IPS DF 4.7 (cell line): Measurements from ENCODE around the gene PRRT1.
"Not testable (repeated sequence)": the region's sequence is repeated elsewhere in the genome, so short reads cannot be mapped to it uniquely, and the experiment has no call there.

Source experiments
- DNase-seq: peaks from one replicate; pipeline ENCODE4 v3.0.0-alpha.2; 2013; ENCODE audit warnings: low spot score; ENCODE audit errors: extremely low read depth

Gene PRRT1

DNA sequence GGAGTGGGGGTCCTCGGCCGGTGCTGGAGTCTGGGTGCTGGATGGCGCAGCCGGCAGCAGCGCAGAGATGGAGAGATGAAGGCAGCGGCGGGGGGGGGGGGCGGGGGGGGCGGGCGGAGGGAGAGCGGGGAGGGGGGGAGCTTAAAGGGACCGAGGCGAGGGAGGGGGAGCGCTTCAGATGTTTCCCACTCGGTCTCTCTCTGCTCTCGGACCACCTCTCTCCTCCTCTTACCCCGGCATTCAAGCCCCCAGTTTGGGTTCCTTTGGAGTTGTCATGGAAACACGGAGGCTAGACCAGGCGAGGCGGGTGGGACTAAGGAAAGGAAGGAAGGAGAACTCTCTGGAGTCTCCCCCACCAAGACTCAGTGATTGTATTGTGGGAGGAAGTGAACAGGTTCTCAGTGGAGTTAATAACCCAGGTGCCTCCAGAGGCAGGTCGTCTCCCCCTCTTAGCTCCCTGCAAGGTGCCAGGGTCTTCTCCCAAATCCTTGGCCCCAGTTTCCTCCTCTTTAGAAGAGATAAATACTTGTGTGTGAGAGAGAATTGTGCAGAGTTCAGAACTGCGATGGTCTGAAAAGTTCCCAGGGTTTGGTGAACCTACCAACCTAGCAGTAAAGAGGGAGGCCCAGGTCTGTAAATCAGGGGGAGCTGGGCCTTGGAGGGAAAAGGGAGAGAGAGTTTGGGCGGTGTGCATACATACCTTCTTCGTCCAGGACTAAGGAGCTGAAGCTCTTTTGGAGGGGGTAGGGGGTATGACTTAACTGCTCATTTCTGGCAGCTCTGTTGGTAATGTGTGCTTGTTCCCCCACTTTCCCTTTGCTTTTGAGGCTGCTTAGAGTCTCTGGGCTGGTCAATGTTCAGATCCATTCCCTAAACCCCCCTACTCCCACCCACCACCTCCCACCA, at the start of gene PRRT1:
Gene PRRT1 (minus strand): TSS at position 77 of the 906 bp plus-strand sequence. CDS start 112 bp downstream, outside the sequence.
- DNase-seq, result no peak

DNA sequence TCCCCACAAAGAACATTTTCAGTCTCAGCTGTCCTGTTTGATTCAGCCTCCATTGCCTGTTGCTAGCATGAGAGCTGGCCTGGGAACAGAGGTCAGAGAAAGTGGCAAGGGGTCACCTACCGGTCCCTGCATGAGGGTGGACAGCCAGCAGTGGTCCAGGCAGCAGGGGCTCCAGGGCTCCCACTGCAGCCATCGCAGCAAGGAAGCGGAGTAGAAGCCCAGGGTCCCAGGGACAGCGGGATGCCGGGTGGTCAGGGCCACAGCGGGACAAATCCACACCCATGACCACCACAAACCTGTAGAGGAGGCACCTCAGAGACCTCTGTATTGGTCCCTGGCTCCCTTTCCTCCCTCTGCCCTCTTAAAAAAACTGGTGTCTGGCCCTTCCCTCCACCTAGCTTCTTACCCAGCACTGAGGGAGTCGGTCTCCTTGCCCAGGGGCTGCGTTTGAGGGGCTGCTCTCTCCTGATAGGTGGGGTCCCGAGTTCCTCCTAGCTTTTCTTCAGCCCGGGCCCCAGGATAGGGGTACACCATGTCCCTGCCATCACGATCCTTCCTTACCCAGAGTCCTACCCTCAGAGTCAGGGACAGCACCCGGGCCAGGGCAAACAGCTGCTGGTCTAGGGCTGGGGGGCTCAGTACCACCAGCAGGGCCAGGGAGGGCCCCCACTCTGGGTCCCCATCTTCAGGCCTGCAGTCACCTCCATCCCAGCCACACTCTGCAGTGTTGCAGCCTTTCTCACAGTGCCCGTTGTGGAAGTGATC, 49.2 kb upstream of the PRRT1 start:
- DNase-seq, result no peak

DNA sequence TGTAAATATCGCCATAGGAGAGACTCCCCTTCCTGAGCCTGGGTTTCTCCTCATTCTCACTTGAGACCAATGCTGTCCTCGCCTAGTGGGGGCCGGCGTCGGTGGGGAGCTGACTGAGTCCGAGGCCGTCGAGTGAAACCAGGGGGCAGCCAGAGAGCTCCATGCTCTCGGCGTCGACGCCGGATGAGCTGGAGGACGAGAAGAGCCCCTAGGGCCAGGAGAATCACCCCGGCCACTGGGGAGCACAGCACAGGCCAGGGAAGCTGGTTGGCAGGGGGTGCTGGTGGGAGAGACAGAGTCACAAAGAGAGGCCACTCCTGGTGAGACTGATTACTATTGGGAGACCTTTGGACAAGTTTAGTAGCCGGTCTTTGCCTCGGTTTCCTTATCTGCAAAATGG, 47.1 kb upstream of the PRRT1 start:
- DNase-seq, result no peak

GRCh38 chr6:32198345-32198696, 46.6 kb upstream of the PRRT1 start:
- no peak for DNase-seq

- no peak for DNase-seq
Observed at GRCh38 chr6:32196682-32197616, 45.2 kb upstream of the PRRT1 start.

DNA sequence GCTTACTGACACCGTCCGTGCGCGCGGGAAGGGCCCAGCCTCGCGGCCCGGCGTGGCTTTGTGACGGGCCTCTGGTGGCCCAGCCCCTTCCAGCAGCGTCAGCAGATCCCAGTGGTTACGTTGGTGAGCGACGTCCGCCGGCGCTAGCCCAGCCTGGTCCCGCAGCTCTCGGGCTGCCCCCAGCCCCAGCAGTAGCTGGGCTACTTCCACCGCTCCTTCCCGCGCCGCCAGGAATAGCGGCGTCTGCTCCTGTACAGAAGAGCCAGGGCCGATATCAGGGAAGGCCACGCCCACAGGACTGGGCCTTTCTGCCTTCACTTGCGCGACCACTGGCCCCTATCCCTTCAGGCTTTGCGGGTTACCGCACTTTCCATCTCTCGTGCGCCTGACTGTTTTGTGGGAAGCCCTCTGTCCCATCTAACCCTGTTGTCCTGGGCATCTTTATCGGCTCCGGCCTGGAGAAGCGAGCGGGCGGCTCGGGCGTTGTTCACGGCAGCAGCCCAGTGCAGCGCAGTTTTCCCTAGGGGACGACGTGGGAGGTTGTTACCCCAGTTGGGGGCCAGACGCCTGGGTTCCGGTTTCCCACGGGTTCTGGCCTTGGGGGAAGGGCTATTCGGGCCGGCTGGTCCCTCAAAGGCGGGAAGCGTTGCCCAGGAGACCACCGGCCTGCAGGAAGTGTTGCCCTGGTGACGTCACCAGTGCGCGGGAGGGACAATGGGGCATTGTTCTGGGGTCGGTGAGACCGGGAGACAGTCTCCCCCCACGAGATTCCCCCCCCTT, 44.4 kb upstream of the PRRT1 start:
- no peak for DNase-seq

- DNase-seq, result peak; percentile 96
Observed at GRCh38 chr6:32195652-32195901, 43.8 kb upstream of the PRRT1 start.

DNA sequence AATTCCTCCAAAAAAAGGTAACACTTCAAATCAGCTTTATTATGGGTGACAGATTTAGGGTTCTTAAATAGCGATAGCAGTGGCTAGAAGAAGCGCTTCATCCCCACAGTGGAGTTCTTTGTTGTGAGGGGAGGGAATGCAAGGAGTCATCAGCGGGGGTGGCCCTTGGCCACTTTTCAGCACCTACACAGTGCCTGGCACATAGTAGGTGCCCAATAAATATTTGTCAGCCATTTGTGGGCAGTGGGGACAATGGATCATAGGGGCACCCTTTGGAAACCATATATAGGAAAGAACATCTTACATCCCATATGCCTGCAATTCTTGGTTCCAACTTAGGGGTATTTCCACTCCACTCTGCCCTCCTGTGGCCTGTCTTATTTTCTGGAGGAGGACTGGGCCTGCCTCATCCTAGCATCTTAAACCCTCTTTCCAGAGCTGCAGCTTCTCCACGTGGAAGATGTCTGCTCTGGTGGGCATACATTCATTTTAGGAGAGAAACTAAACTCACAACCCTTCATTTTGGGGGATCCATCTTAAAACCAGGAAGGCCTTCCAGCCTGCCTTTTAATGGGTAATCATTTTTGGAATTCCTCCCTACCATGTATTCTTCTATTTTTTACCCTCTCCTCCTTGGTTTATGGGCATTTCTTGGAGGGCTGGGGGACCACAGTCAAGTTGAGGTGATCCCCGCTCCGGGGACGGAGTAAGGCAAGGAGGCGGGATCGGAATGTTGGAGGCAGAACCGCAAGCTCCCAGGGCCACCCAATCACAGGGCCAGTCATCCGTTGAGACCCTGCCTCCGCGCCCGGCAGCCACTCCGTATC, 43.3 kb upstream of the PRRT1 start:
- peak; percentile 87 for DNase-seq

DNA sequence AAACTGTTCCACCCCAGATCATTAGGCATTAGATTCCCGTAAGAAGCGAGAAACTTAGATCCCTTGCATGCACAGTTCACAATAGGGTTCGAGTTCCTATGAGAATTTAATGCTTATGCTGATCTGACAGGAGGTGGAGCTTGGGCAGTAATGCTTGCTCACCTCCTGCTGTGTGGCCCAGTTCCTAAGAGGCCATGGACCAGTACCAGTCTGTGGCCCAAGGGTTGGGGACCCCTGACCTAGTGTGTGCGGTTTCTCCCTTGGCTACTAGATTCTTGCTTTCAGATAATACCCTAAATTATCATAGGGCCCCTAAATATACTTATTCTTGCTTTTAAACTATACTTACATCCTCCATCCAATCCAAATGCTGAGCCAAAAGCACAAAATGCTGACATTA, 42.6 kb upstream of the PRRT1 start:
- no peak for DNase-seq

DNA sequence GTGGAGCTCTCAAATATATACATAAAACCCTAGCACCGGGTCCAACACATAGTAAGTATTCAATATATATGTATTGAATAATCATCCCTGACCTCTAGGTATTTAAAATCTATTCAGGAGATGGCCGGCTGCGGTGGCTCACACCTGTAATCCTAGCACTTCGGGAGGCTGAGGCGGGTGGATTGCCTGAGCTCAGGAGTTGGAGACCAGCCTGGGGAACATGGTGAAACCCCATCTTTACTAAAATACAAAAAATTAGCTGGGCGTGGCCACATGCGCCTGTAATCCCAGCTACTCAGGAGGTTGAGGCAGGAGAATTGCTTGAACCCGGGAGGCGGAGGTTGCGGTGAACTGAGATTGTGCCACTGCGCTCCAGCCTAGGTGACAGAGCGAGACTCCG, 41.4 kb upstream of the PRRT1 start:
- DNase-seq, result not testable (repeated sequence)

- no peak for DNase-seq
Observed at GRCh38 chr6:32192608-32193039, 40.9 kb upstream of the PRRT1 start, which contains the start of gene GPSM3. Gene GPSM3 (minus strand): TSS chr6:32192643. CDS start chr6:32192513, 130 bp downstream.

- DNase-seq, result no peak
Observed at GRCh38 chr6:32191696-32192607, 40.2 kb upstream of the PRRT1 start.

DNA sequence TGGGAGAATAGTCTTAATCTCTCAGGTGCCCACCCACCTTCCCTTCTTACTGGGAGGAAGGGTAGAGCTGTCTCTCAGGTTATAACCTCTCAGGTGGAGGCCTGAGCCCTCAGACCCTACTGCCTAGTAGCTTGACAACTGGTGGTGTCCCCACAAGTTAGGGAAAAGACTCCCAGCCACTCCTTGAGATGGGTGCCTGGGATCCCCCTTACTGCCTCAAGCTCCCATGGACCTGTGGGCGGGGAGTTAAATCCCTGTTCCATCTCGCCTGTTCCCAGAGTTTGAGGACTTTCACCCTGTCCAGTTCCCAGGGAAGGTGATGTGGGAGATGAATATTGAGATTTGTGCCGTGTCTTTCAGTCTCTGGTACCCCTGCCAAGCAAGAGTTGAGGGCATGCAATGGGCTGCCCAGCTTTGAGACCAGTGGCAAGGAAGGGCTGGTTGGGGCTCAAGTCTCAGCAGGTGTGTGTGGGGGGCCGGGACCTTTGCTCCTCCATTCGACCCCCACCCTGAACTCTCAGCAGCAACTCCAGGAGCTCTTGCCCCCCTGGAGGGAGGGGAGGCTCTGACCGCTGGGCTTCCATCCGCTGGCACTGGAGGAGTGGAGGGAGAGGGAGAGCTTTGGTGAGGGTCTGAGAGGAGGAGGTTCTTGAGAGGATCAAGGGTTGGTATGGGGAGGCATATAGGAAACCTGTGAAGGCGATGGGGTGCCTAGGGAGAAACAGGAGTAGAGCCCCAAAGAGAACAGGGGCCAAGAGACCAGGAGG, 39.4 kb upstream of the PRRT1 start:
- DNase-seq, result no peak

DNA sequence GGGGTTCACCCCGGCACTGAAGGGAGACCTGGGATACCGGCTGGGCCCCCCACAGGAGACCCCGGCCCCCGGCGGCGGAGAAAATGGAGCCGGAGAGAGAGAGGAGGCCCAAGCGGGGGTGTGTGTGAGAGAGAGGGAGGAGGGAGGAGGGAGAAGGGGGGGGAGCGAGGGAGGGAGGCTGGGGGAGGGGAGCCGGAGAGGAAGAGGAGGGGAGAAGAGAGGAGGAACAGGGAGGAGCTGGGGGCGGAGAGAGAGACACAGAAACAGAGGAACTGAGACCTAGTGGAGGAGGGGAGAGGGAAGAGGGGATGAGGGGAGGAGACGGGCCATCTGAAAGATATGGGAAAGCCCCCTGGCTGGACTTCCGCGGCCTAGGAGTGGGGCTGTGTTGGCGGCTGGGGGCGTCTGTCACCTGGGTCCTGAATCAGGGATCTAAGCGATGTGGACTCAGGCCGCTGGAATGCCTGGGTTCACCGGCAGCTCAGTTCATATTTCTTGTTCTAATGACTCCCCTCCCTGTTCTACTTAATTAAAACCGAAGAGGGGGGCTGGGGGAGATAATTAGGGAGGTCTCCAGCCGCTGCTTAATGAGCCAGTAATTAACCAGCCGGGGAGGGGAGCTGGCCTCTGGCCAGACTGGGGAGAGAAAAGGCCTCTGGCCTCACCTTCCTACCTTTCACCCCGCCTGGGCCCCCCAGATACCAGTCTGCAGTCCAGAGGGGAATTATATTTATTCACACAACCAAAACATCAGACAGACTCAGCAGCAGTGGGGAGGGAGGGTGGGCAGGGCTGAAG, 38.5 kb upstream of the PRRT1 start, which contains the start of gene PBX2:
Gene PBX2 (minus strand): TSS at position 149 of the 798 bp plus-strand sequence. CDS start 287 bp downstream, outside the sequence.
- no peak for DNase-seq

- DNase-seq, result no peak
Observed at GRCh38 chr6:32189742-32190053, 38.0 kb upstream of the PRRT1 start.

DNA sequence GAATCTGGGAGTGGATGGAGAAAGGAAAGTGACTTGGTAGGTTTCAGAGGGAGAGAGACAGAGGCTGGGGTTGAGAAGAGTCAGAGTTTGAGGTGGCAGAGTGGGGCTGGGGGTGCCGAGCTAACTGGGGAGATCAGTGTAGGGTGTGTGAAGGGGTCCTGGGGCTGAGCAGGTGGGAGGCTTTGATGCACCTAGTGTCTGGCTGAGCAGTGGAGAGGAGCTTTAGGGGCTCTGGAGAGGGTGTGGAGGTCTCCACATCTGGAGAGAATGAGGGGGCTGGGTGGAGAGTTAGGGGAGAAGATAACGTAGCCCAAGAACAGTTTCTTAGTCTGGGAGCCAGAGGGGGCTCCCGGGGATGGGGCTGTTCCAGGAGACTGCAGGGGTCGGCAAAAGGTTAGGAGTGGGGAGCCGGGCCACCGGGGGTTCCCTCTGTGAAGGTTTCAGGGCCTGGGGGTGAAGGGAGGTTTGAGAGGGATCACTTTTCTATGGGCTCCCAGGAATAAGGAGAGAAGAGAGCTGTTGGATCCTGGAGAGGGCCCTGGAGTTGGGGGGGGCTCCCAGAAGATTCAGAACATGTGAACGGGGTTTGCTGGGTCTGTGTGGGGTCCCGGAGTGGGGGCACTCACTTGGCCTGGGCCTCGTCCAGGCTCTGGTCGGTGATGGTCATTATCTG, 37.5 kb upstream of the PRRT1 start:
- DNase-seq, result no peak
